Erythroblast (primary cell): ENCODE data around the gene SNX18.

Experiments
- GATA1 ChIP-seq: IDR thresholded peaks from 2 replicates; pipeline ENCODE4 v1.6.1; 2011; ENCODE audit warnings: low read depth, mild to moderate bottlenecking, control low read depth, low read length, moderate library complexity
- POLR2A ChIP-seq: IDR thresholded peaks from 2 replicates; pipeline ENCODE4 v1.6.1; 2011; ENCODE audit warnings: mild to moderate bottlenecking, low read length

DNA sequence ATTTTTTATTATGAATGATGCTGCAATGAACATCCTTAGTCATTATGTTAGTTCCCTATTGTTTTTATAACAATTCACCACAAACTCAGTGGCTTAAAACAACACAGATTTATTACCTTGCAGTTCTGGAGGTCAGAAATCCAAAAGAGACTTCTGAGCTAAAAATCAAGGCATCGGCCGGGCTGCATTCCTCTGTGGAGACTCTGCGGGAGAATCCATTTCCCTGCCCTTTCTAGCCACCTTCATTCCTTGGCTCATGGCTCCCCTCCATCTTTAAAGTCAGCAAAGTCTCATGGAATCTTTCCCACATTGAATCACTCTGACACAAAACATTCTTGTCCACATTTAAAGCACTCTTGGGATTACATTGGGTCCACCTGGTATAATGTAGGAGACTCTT lies 38.6 kb downstream of the SNX18 start:
- TF ChIP-seq POLR2A (no peak), GATA1 (no peak)
